ENCODE measurements around the gene CTRL.

The CTRL gene

DNA sequence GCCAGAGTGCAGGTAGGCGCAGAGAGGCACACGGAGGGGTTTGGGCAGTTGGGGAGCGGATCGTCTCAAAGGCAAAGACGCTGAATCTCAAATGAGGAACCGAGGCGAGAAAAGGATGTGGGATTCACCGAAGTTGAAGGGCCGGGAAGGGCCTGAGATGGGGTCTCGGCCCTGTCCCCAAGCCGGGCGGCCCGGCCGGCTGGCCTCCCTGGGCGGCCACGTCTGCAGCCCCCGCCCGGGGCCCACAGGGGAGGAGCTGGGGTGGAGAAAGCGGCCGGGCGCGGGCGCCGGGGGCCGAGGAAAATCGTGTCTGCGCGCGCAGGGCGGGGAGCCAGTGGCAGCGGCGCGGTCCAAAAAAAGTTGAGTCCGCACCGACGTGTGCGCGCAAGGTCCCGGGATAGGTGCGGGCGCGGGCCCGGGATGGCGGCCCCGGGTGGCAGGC is 36.3 kb upstream of the CTRL start:
- WGBS (ENCODE audit: extremely low coverage, insufficient coverage, low lambda C conversion rate), result no CpG with 5 or more reads among the region's 45 CpGs
- peak overlapping the region; percentile 91 for H3K4me2 ChIP-seq (ENCODE audit: low read length)
- H2BK15ac ChIP-seq (replicated peaks; ENCODE audit: low read depth), result no peak overlapping the region
- peaks cover 18% of the 10 kb centered on the region for H3K79me2 ChIP-seq (ENCODE audit: control insufficient read depth, insufficient read depth, low read length)
- H3K27me3 ChIP-seq (ENCODE audit: insufficient read depth, low read length, poor library complexity), result no peaks in the 10 kb centered on the region
- H3K18ac ChIP-seq (ENCODE audit: low read length), result peak overlapping the region; percentile 95
- H3K36me3 ChIP-seq (ENCODE audit: control insufficient read depth, insufficient read depth, low read length), result no peaks in the 10 kb centered on the region
- H3K4ac ChIP-seq (ENCODE audit: low read depth, low read length), result peak overlapping the region; percentile 90
- peak overlapping the region; percentile 19 for H2AK5ac ChIP-seq (ENCODE audit: low read length)
- peak overlapping the region; percentile 96 for H3K9ac ChIP-seq (ENCODE audit: low read length)
- peak overlapping the region; percentile 76 for H3K27ac ChIP-seq (ENCODE audit: low read depth, low read length)
- H4K5ac ChIP-seq (ENCODE audit: low read length), result no peak overlapping the region
- peaks cover 8% of the 10 kb centered on the region for H3K4me1 ChIP-seq (ENCODE audit: control insufficient read depth, low read depth, low read length)
- H3K79me1 ChIP-seq (ENCODE audit: low read length), result peaks cover 24% of the 10 kb centered on the region
- peak overlapping the region; percentile 94 for H3K23ac ChIP-seq (ENCODE audit: low read length)
- no peak overlapping the region for H4K8ac ChIP-seq (ENCODE audit: low read depth, low read length)
- no peak overlapping the region for H2BK5ac ChIP-seq (ENCODE audit: low read length)
- peak overlapping the region; percentile 88 for H3K4me3 ChIP-seq (ENCODE audit: low read length)
- H3K56ac ChIP-seq (ENCODE audit: low read length), result peak overlapping the region; percentile 100
- H2BK120ac ChIP-seq (ENCODE audit: low read depth, low read length), result no peak overlapping the region
- peak; percentile 35 for DNase-seq

- Histone ChIP-seq H3K4me1 (ENCODE audit: control insufficient read depth, low read depth, low read length) (peaks cover 8% of the 10 kb centered on the region), H3K79me1 (ENCODE audit: low read length) (peaks cover 24% of the 10 kb centered on the region), H4K8ac (ENCODE audit: low read depth, low read length) (no peak overlapping the region), H3K27ac (ENCODE audit: low read depth, low read length) (peak overlapping the region; percentile 76), H3K36me3 (ENCODE audit: control insufficient read depth, insufficient read depth, low read length) (no peaks in the 10 kb centered on the region), H2BK5ac (ENCODE audit: low read length) (no peak overlapping the region), H2BK15ac (replicated peaks; ENCODE audit: low read depth) (no peak overlapping the region), H3K9ac (ENCODE audit: low read length) (peak overlapping the region; percentile 96), H3K27me3 (ENCODE audit: insufficient read depth, low read length, poor library complexity) (no peaks in the 10 kb centered on the region), H2AK5ac (ENCODE audit: low read length) (peak overlapping the region; percentile 19), H3K18ac (ENCODE audit: low read length) (peak overlapping the region; percentile 95), H3K79me2 (ENCODE audit: control insufficient read depth, insufficient read depth, low read length) (peaks cover 18% of the 10 kb centered on the region), H3K4me2 (ENCODE audit: low read length) (peak overlapping the region; percentile 91), H4K5ac (ENCODE audit: low read length) (no peak overlapping the region), H3K23ac (ENCODE audit: low read length) (no peak overlapping the region), H3K56ac (ENCODE audit: low read length) (peak overlapping the region; percentile 100), H3K4ac (ENCODE audit: low read depth, low read length) (peak overlapping the region; percentile 90), H2BK120ac (ENCODE audit: low read depth, low read length) (no peak overlapping the region), H3K4me3 (ENCODE audit: low read length) (peak overlapping the region; percentile 88)
- no CpG with 5 or more reads among the region's 18 CpGs for WGBS (ENCODE audit: extremely low coverage, insufficient coverage, low lambda C conversion rate)
- DNase-seq, result peak; percentile 33
Measured at GRCh38 chr16:67967183-67967957, 35.7 kb upstream of the CTRL start.

GRCh38 chr16:67966549-67967182 is 35.0 kb upstream of the CTRL start:
- Histone ChIP-seq H3K27me3 (ENCODE audit: insufficient read depth, low read length, poor library complexity) (no peaks in the 10 kb centered on the region), H3K36me3 (ENCODE audit: control insufficient read depth, insufficient read depth, low read length) (peaks cover 2% of the 10 kb centered on the region), H3K79me2 (ENCODE audit: control insufficient read depth, insufficient read depth, low read length) (peaks cover 18% of the 10 kb centered on the region), H3K56ac (ENCODE audit: low read length) (peak overlapping the region; percentile 100), H2AK5ac (ENCODE audit: low read length) (no peak overlapping the region), H3K4me3 (ENCODE audit: low read length) (no peak overlapping the region), H3K18ac (ENCODE audit: low read length) (no peak overlapping the region), H4K8ac (ENCODE audit: low read depth, low read length) (no peak overlapping the region), H2BK120ac (ENCODE audit: low read depth, low read length) (no peak overlapping the region), H4K5ac (ENCODE audit: low read length) (no peak overlapping the region), H2BK5ac (ENCODE audit: low read length) (no peak overlapping the region), H3K4me1 (ENCODE audit: control insufficient read depth, low read depth, low read length) (peaks cover 8% of the 10 kb centered on the region), H3K9ac (ENCODE audit: low read length) (peak overlapping the region; percentile 96), H3K4me2 (ENCODE audit: low read length) (peak overlapping the region; percentile 91), H3K27ac (ENCODE audit: low read depth, low read length) (no peak overlapping the region), H3K23ac (ENCODE audit: low read length) (no peak overlapping the region), H3K4ac (ENCODE audit: low read depth, low read length) (peak overlapping the region; percentile 8), H2BK15ac (replicated peaks; ENCODE audit: low read depth) (no peak overlapping the region), H3K79me1 (ENCODE audit: low read length) (peaks cover 24% of the 10 kb centered on the region)
- DNase-seq, result peak; percentile 53
- WGBS (ENCODE audit: extremely low coverage, insufficient coverage, low lambda C conversion rate), result no CpG with 5 or more reads among the region's 3 CpGs

- DNase-seq, result no peak
- no peak overlapping the region for H3K4me3 ChIP-seq (ENCODE audit: low read length)
- H3K27ac ChIP-seq (ENCODE audit: low read depth, low read length), result no peak overlapping the region
Measured at GRCh38 chr16:67965668-67966548, 34.2 kb upstream of the CTRL start.

DNA sequence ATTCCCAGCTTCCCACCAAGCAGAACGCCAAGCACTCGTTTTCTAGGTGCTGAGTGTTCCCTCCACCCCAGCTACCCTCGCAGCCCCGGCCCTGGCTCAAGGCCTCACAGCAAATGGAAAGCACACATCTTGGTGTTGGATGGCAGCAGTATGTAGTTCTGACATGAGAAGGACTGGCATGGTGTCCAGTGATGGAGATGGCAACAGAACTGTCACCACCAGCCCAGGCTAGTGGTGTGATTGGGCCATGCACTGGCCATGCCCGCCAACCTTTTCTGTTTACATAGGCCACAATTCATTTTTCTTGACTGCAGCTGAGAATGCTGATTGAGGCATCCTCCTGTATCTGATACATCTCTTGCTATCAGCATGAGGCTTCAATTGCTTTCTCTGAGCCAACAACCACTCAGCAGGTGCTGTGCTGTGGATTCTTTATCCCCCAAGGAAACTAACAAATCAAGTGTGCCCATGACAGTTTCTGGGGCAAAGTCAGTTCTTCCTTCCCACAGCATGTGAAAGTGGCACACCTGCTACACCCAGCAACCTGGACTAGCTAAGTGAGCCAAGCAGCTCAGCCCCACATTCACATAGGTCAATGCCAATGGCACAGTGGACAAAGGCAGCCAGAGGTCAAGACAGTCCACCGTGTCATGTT is 32.9 kb upstream of the CTRL start:
- Histone ChIP-seq H2BK5ac (ENCODE audit: low read length) (no peak overlapping the region), H2BK15ac (replicated peaks; ENCODE audit: low read depth) (no peak overlapping the region), H3K18ac (ENCODE audit: low read length) (no peak overlapping the region), H3K4me2 (ENCODE audit: low read length) (no peak overlapping the region), H2BK120ac (ENCODE audit: low read depth, low read length) (no peak overlapping the region), H3K4me1 (ENCODE audit: control insufficient read depth, low read depth, low read length) (peaks cover 8% of the 10 kb centered on the region), H3K36me3 (ENCODE audit: control insufficient read depth, insufficient read depth, low read length) (peaks cover 11% of the 10 kb centered on the region), H3K79me1 (ENCODE audit: low read length) (peaks cover 24% of the 10 kb centered on the region), H3K23ac (ENCODE audit: low read length) (peak overlapping the region; percentile 83), H3K4ac (ENCODE audit: low read depth, low read length) (no peak overlapping the region), H3K79me2 (ENCODE audit: control insufficient read depth, insufficient read depth, low read length) (peaks cover 18% of the 10 kb centered on the region), H3K56ac (ENCODE audit: low read length) (no peak overlapping the region), H3K4me3 (ENCODE audit: low read length) (no peak overlapping the region), H4K8ac (ENCODE audit: low read depth, low read length) (no peak overlapping the region), H3K9ac (ENCODE audit: low read length) (no peak overlapping the region), H4K5ac (ENCODE audit: low read length) (no peak overlapping the region), H3K27me3 (ENCODE audit: insufficient read depth, low read length, poor library complexity) (no peaks in the 10 kb centered on the region), H3K27ac (ENCODE audit: low read depth, low read length) (no peak overlapping the region), H2AK5ac (ENCODE audit: low read length) (no peak overlapping the region)
- WGBS (ENCODE audit: extremely low coverage, insufficient coverage, low lambda C conversion rate), result no CpG with 5 or more reads among the region's 6 CpGs
- no peak for DNase-seq

More at GRCh38 chr16:67965668-67966548, 34.2 kb upstream of the CTRL start:
- no peaks in the 10 kb centered on the region for H3K27me3 ChIP-seq (ENCODE audit: insufficient read depth, low read length, poor library complexity)
- no peak overlapping the region for H3K4me2 ChIP-seq (ENCODE audit: low read length)
- H3K36me3 ChIP-seq (ENCODE audit: control insufficient read depth, insufficient read depth, low read length), result peaks cover 8% of the 10 kb centered on the region
- peak overlapping the region; percentile 8 for H3K4ac ChIP-seq (ENCODE audit: low read depth, low read length)
- no peak overlapping the region for H3K23ac ChIP-seq (ENCODE audit: low read length)
- H2AK5ac ChIP-seq (ENCODE audit: low read length), result no peak overlapping the region
- H2BK15ac ChIP-seq (replicated peaks; ENCODE audit: low read depth), result no peak overlapping the region
- H3K79me2 ChIP-seq (ENCODE audit: control insufficient read depth, insufficient read depth, low read length), result peaks cover 18% of the 10 kb centered on the region
- H3K79me1 ChIP-seq (ENCODE audit: low read length), result peaks cover 24% of the 10 kb centered on the region
- peak overlapping the region; percentile 53 for H3K9ac ChIP-seq (ENCODE audit: low read length)
- H3K18ac ChIP-seq (ENCODE audit: low read length), result no peak overlapping the region
- no CpG with 5 or more reads among the region's 11 CpGs for WGBS (ENCODE audit: extremely low coverage, insufficient coverage, low lambda C conversion rate)
- no peak overlapping the region for H2BK5ac ChIP-seq (ENCODE audit: low read length)
- H4K5ac ChIP-seq (ENCODE audit: low read length), result no peak overlapping the region
- H3K56ac ChIP-seq (ENCODE audit: low read length), result peak overlapping the region; percentile 78
- H2BK120ac ChIP-seq (ENCODE audit: low read depth, low read length), result no peak overlapping the region
- peaks cover 8% of the 10 kb centered on the region for H3K4me1 ChIP-seq (ENCODE audit: control insufficient read depth, low read depth, low read length)
- no peak overlapping the region for H4K8ac ChIP-seq (ENCODE audit: low read depth, low read length)
